ENCODE measurements around the gene ESR1. TPM values are rescaled to one million over a fixed set of nuclear protein-coding genes. Genes with fewer than 3 reads are reported as not detected.
"Not testable (repeated sequence)": the region's sequence is repeated elsewhere in the genome, so short reads cannot be mapped to it uniquely, and the experiment has no call there.

ESR1 gene
- total RNA-seq, 1 donor from 2014 or later: 1.2 TPM

DNA sequence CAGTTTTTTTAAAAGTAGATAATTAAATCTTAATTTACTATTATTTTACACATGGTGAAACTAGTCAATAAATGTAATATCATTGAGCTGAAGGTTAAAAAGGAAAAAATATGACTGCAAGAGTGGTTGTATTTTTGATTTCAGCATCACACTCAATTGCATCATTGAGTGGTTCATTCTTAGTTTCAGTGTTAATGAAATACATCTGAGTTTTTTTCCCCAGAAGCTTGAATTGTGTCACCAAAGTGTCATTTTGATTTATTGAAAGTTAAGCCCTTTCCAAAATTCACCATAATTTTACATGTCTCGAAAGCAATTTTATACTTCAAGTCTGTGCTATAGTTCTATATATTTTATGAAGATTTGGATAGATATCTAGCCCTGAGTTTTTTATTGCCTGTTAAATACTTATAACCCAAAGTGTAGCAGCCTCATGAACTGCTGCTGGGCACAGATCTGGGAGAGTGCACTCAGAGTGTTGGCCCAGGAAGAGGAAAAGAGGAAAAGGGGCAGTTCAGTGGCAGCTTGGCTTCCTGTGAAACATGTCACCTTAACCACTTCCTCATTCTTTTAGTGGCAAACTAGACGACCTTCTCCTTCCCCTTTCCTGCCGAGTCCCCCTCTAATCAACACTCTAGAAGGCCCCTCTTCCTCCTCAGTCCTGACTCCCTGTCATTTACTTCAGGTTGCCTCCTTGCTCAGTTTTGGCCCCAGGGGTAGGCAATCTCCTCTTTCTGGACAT, 140.7 kb downstream of the ESR1 start:
- no peak for ATAC-seq (ENCODE audit: poor library complexity)
- intact Hi-C loops (cut with DNase I): no loop called here
- no peak for DNase-seq

DNA sequence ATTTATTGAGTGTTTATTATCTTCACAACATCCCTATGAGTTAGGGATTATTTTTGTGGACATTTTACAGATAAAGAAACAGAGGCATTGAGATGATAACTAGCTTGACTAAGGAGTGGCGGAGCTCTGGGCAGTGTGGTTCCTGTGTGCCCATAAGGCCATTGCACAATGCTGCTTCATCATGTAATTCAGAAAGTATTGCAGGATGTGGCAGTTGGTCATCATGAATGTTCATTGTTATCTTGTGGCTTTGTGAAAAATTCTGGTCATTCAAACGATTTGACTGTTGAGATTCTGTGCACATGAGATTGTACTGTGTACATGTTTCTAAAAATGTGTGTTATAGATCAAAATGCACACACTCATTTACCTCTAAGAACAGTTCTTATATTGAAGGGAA, 150.8 kb downstream of the ESR1 start:
- ATAC-seq (ENCODE audit: poor library complexity) (no peak), DNase-seq (no peak)
- intact Hi-C loops (cut with DNase I): no loop called here

- ATAC-seq (ENCODE audit: poor library complexity): no peak
- no peak for DNase-seq
- intact Hi-C loops (cut with DNase I): no loop called here
These were observed 151.6 kb downstream of the ESR1 start for GRCh38 chr6:151959086-151959485.

- ATAC-seq (ENCODE audit: poor library complexity) (no peak), DNase-seq (no peak)
- intact Hi-C loops (cut with DNase I): no loop called here
These were observed 154.3 kb downstream of the ESR1 start for GRCh38 chr6:151961809-151962208.

- ATAC-seq (ENCODE audit: poor library complexity) (no peak), DNase-seq (no peak)
- intact Hi-C loops (cut with DNase I): no loop called here
These were observed 154.9 kb downstream of the ESR1 start for GRCh38 chr6:151962246-151962846.

GRCh38 chr6:151963001-151963400, 155.5 kb downstream of the ESR1 start:
- DNase-seq (no peak), ATAC-seq (ENCODE audit: poor library complexity) (no peak)
- intact Hi-C loops (cut with DNase I): no loop called here

DNA sequence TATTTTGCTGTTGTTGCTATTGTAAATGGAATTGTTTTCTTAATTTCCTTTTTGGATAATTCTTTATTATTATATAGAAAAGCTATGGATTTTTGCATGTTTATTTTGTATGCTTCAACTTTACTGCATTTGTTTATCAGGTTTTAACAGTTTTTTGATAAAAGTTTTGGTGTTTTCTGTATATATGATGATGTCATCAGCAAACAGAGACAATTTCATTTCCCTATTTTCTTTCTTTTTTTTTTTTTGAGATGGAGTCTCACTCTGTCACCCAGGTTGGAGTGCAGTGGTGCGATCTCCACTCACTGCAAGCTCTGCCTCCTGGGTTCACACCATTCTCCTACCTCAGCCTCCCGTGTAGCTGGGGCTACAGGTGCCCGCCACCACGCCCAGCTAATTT, 156.9 kb downstream of the ESR1 start:
- DNase-seq; ATAC-seq (ENCODE audit: poor library complexity); intact Hi-C loops (cut with DNase I): not testable (repeated sequence)

- ATAC-seq (ENCODE audit: poor library complexity): no peak
These were observed 166.7 kb downstream of the ESR1 start for GRCh38 chr6:151974061-151974617.

DNA sequence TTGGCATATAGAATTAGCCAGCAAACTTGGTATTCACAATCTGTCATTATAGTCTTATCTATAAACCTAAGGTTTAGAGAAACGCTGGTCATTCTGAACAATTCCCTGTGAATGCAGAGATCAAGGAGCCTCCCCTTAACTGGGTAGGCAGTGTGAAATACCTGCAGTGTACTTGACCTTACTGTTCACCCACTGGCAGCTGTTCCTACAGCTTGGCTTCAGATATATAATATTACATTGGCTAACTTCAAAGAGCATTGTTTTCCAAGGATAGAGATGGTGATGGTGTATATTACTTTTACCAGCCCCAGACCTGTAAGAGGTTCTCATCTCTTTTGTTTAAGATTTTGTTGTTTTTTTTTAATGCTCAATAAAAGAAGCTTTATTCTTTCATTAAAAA, 168.3 kb downstream of the ESR1 start:
- no peak for ATAC-seq (ENCODE audit: poor library complexity)
- intact Hi-C loops (cut with DNase I): no loop called here
- DNase-seq: no peak

More at GRCh38 chr6:151974061-151974617, 166.7 kb downstream of the ESR1 start:
- intact Hi-C loops (cut with DNase I): no loop called here
- DNase-seq: no peak

- intact Hi-C loops (cut with DNase I); ATAC-seq (ENCODE audit: poor library complexity); DNase-seq: not testable (repeated sequence)
These were observed 180.7 kb downstream of the ESR1 start for GRCh38 chr6:151988199-151988598.

- intact Hi-C loops (cut with DNase I): no loop called here
- ATAC-seq (ENCODE audit: poor library complexity) (no peak), DNase-seq (no peak)
These were observed 184.6 kb downstream of the ESR1 start for GRCh38 chr6:151992091-151992490.

GRCh38 chr6:151993364-151993763, 185.9 kb downstream of the ESR1 start:
- DNase-seq (no peak), ATAC-seq (ENCODE audit: poor library complexity) (no peak)

DNA sequence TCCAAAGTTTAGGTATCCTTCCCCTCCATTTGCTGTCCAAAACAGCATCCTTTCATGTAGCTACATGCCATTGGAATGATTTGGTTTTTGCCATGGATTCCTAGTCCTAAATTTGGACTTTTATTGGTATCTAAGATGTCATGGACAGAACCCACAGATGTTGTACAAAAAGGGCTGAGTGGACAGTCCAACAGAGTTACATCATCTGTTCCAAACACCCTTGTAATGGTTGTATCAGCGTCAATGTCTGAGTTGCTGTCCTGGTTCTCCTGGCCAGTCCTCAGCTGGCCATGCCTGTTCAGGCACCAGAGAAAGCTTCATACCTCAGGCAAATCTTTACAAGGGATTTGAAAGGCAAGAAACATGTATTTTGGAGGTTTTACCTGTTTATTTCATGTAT, 191.3 kb downstream of the ESR1 start:
- no peak for ATAC-seq (ENCODE audit: poor library complexity)
- intact Hi-C loops (cut with DNase I): no loop called here
- DNase-seq: no peak

More at GRCh38 chr6:151993364-151993763, 185.9 kb downstream of the ESR1 start:
- intact Hi-C loops (cut with DNase I): no loop called here

DNA sequence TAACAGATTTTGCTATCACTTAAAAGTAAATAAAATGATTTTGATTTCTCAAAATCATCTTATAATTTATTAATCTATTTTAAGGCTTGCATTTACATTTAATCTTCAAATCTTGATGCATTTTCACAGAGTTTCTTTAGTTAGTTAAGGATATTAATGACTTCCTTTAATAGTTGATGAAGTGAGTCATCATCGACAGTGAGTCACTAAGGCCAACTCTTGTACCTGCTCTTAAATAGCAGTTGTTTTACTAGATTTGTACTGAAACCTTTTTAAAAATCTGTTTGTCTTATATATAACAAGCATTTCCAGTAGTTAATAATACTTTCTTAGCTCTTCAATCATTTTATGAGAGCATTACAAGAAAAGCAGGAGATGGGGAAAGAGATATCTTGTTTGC, 191.7 kb downstream of the ESR1 start:
- DNase-seq (no peak), ATAC-seq (ENCODE audit: poor library complexity) (no peak)
- intact Hi-C loops (cut with DNase I): no loop called here

DNA sequence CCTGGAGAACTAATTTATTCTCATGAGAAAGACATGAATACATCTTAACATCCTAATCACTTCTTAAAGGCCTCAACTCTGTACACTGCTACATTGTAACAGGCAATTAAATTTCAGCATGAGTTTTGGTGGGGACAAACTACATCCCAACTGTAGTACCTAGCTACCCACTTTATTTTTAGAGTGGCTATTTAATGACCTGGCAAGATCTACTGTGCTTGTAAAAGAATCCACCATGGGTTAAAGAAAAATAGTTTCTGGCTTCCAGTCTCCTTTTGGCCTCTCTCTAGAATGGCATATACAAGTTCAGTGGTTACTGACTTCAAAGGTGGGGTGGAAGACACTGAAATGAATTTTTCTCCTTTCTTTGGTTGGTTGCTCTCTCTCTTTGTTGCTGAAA, 193.9 kb downstream of the ESR1 start:
- intact Hi-C loops (cut with DNase I): no loop called here
- no peak for ATAC-seq (ENCODE audit: poor library complexity)
- no peak for DNase-seq

- DNase-seq: no peak
- no peak for ATAC-seq (ENCODE audit: poor library complexity)
- intact Hi-C loops (cut with DNase I): no loop called here
These were observed 194.8 kb downstream of the ESR1 start for GRCh38 chr6:152002306-152002705.

- DNase-seq (no peak), ATAC-seq (ENCODE audit: poor library complexity) (no peak)
- intact Hi-C loops (cut with DNase I): no loop called here
These were observed 196.6 kb downstream of the ESR1 start for GRCh38 chr6:152004036-152004566.

DNA sequence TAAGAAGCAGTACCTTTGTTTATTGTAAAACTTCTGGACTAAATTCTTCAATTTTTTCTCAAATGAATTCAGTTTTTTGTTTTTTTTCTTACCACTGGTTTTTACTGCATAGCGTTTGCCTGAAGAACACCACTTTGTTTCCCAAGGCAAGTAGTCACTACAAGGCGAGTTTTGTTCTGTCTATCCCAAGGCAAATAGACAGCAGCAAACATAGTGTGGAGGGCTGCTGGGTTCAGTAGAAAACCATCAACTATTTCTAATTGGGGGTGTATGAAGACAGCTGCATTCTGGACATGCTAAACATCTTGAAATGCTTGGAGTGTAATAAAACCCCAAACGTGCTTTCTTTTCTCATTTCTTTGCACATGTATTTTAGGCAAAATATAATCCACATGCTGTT, 197.4 kb downstream of the ESR1 start:
- no peak for DNase-seq
- intact Hi-C loops (cut with DNase I): no loop called here

GRCh38 chr6:152008779-152009178, 201.3 kb downstream of the ESR1 start:
- intact Hi-C loops (cut with DNase I): no loop called here
- DNase-seq (no peak), ATAC-seq (ENCODE audit: poor library complexity) (no peak)

More for the DNA sequence above, 197.4 kb downstream of the ESR1 start:
- ATAC-seq (ENCODE audit: poor library complexity): no peak

DNA sequence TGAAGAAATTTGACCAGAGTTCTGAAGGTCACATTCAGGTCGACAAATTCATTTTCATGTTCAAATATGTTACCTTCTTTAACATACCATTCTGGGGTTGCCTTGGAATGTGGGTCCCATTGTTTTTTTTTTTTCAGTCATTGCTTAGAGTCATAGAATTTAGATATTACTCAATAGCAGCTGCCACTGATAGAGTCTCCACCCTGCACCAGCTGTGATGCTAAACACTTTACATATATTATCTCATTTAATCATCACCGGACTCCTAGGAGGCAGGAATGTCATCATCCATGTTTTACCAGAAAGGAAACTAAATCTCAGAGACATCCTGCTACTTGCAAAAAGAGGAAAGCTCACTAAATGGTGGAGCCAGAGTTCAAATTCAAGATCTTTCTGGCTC, 204.7 kb downstream of the ESR1 start:
- DNase-seq (no peak), ATAC-seq (ENCODE audit: poor library complexity) (no peak)
- intact Hi-C loops (cut with DNase I): no loop called here

Data from Right ventricle myocardium superior (tissue), 1 donor.